ENCODE data around the gene FGGY.
A peak's percentile ranks its signal among the peaks of the same experiment; 100 is the strongest.
"Not testable (repeated sequence)": the region's sequence is repeated elsewhere in the genome, so short reads cannot be mapped to it uniquely, and the experiment has no call there.

The FGGY gene

GRCh38 chr1:59523745-59524450 lies 227.0 kb downstream of the FGGY start:
- DNase-seq (ENCODE audit: low spot score) = no peak
- TF ChIP-seq CTCF (IDR thresholded peaks at IDR 0.05; ENCODE audit: borderline replicate concordance, control extremely low read depth, extremely low read depth, insufficient read depth, missing control alignments) = no peak
- in situ Hi-C loops (cut with MboI; ENCODE audit: low sequenced_read_pairs, unreplicated experiment) = no loop called here

- DNase-seq (ENCODE audit: low spot score) = no peak
- in situ Hi-C loops (cut with MboI; ENCODE audit: low sequenced_read_pairs, unreplicated experiment) = no loop called here
- TF ChIP-seq CTCF (IDR thresholded peaks at IDR 0.05; ENCODE audit: borderline replicate concordance, control extremely low read depth, extremely low read depth, insufficient read depth, missing control alignments) = no peak
Observed at GRCh38 chr1:59526240-59526639, 229.3 kb downstream of the FGGY start.

- TF ChIP-seq CTCF (IDR thresholded peaks at IDR 0.05; ENCODE audit: borderline replicate concordance, control extremely low read depth, extremely low read depth, insufficient read depth, missing control alignments) = no peak
- in situ Hi-C loops (cut with MboI; ENCODE audit: low sequenced_read_pairs, unreplicated experiment) = no loop called here
- no peak for DNase-seq (ENCODE audit: low spot score)
Observed at GRCh38 chr1:59528471-59528870, 231.6 kb downstream of the FGGY start.

GRCh38 chr1:59528900-59529299 lies 232.0 kb downstream of the FGGY start:
- in situ Hi-C loops (cut with MboI; ENCODE audit: low sequenced_read_pairs, unreplicated experiment) = no loop called here
- TF ChIP-seq CTCF (IDR thresholded peaks at IDR 0.05; ENCODE audit: borderline replicate concordance, control extremely low read depth, extremely low read depth, insufficient read depth, missing control alignments) = no peak
- no peak for DNase-seq (ENCODE audit: low spot score)

GRCh38 chr1:59530119-59530518 lies 233.2 kb downstream of the FGGY start:
- in situ Hi-C loops (cut with MboI; ENCODE audit: low sequenced_read_pairs, unreplicated experiment) = no loop called here
- DNase-seq (ENCODE audit: low spot score) = no peak
- no peak for TF ChIP-seq CTCF (IDR thresholded peaks at IDR 0.05; ENCODE audit: borderline replicate concordance, control extremely low read depth, extremely low read depth, insufficient read depth, missing control alignments)

- no peak for TF ChIP-seq CTCF (IDR thresholded peaks at IDR 0.05; ENCODE audit: borderline replicate concordance, control extremely low read depth, extremely low read depth, insufficient read depth, missing control alignments)
- DNase-seq (ENCODE audit: low spot score) = peak; percentile 15
- in situ Hi-C loops (cut with MboI; ENCODE audit: low sequenced_read_pairs, unreplicated experiment) = no loop called here
Observed at GRCh38 chr1:59532102-59532501, 235.2 kb downstream of the FGGY start.

GRCh38 chr1:59538476-59538875 lies 241.6 kb downstream of the FGGY start:
- in situ Hi-C loops (cut with MboI; ENCODE audit: low sequenced_read_pairs, unreplicated experiment); DNase-seq (ENCODE audit: low spot score): not testable (repeated sequence)

Data from GM13976 (cell line).